Endothelial cell of umbilical vein (primary cell): Measurements from ENCODE around the gene PARP6. TPM values are rescaled to one million over a fixed set of nuclear protein-coding genes. Genes with fewer than 3 reads are reported as not detected.

ENCODE experiments used
- BruUV-seq: library from RNA; stranded (reverse); fragments of 400-500 nt; replicated peaks from 2 replicates; lab custom pipeline; 2021; lab: Mats Ljungman, UMichigan
- CTCF ChIA-PET: fragments of 300-600, 350-600 bp; sonication (Branson Sonifier 250); formaldehyde crosslinking; loops from one replicate; lab custom pipeline; 2021; ENCODE audit warnings: antibody characterized with exemption, inconsistent platforms; lab: Charles Lee
- POLR2A ChIA-PET: fragments of 300-600, 350-600 bp; sonication (Branson Sonifier 250); formaldehyde crosslinking; loops from one replicate; lab custom pipeline; 2021; ENCODE audit warnings: antibody characterized with exemption, inconsistent platforms; lab: Charles Lee
- DNase-seq: peaks from one replicate; pipeline ENCODE4 v3.0.0-alpha.2; 2011; ENCODE audit warnings: low read depth, low spot score
- FAIRE-seq: peaks from 2 replicates; lab custom pipeline; 2011; peaks lifted over from hg19 to GRCh38; lab: Jason Lieb, UNC
- H2AFZ ChIP-seq: 2 replicates; pipeline ENCODE4 v1.6.0; 2012; ENCODE audit warnings: low read depth, low read length, control low read depth, inconsistent platforms
- H3K27ac ChIP-seq: 2 replicates; pipeline ENCODE4 v1.5.1; 2011; ENCODE audit warnings: low read depth, mild to moderate bottlenecking, control low read depth, low read length, moderate library complexity; ENCODE audit not compliant: insufficient read depth
- H3K27me3 ChIP-seq, 2 experiments: 2 replicates each; pipeline versions ENCODE4 v1.6.0 to v1.6.1; 2011; ENCODE audit warnings: low read length in 2 of 2, mixed read lengths in 1 of 2; ENCODE audit not compliant: control insufficient read depth in 2 of 2, insufficient read depth in 2 of 2
- H3K36me3 ChIP-seq, 2 experiments: 2 replicates in 1 of 2; 3 replicates in 1 of 2; pipeline ENCODE4 v1.5.1; 2011; ENCODE audit warnings: low read length in 2 of 2, mild to moderate bottlenecking in 1 of 2, moderate library complexity in 1 of 2; ENCODE audit not compliant: control insufficient read depth in 2 of 2, insufficient read depth in 2 of 2; ENCODE audit errors: extremely low read depth in 1 of 2
- H3K4me1 ChIP-seq: 3 replicates; pipeline ENCODE4 v1.5.1; 2011; ENCODE audit warnings: mild to moderate bottlenecking, low read length; ENCODE audit not compliant: control insufficient read depth, insufficient read depth; ENCODE audit errors: extremely low read depth
- H3K4me2 ChIP-seq: 2 replicates; pipeline ENCODE4 v1.6.1; 2011; ENCODE audit warnings: low read length, control low read depth, mixed read lengths; ENCODE audit not compliant: insufficient read depth
- H3K4me3 ChIP-seq, 3 experiments: fragments of 200-600 bp in 1 of 3; sonication (generic), shearing (Covaris generic) in 1 of 3; replicated peaks in 1 of 3; 2 replicates each; pipeline ENCODE4 v1.5.1; 2011 to 2016; ENCODE audit warnings: control low read depth in 3 of 3, low read length in 3 of 3, mild to moderate bottlenecking in 2 of 3, inconsistent platforms in 1 of 3, low read depth in 1 of 3, moderate library complexity in 1 of 3; ENCODE audit not compliant: insufficient read depth in 1 of 3
- H3K79me2 ChIP-seq: 2 replicates; pipeline ENCODE4 v1.6.0; 2012; ENCODE audit warnings: low read length, inconsistent platforms; ENCODE audit not compliant: control insufficient read depth, insufficient read depth
- H3K9ac ChIP-seq: replicated peaks from 2 replicates; pipeline ENCODE3; 2011; ENCODE audit warnings: low read length, control low read depth; ENCODE audit not compliant: insufficient read depth; ENCODE audit errors: extremely low read depth
- H3K9me1 ChIP-seq: replicated peaks from 3 replicates; pipeline ENCODE4 v1.6.0; 2011; ENCODE audit warnings: mild to moderate bottlenecking, low read length; ENCODE audit not compliant: control insufficient read depth, insufficient read depth; ENCODE audit errors: extremely low read depth
- H3K9me3 ChIP-seq: replicated peaks from 2 replicates; pipeline ENCODE4 v1.5.1; 2012; ENCODE audit warnings: low read length, inconsistent platforms; ENCODE audit not compliant: control insufficient read depth, insufficient read depth
- H4K20me1 ChIP-seq: replicated peaks from 2 replicates; pipeline ENCODE3; 2011; ENCODE audit warnings: mild to moderate bottlenecking, low read length; ENCODE audit not compliant: control insufficient read depth, insufficient read depth; ENCODE audit errors: extremely low read depth
- CTCF ChIP-seq, 2 donors: IDR thresholded peaks; 1 replicate in 1 of 2; 2 replicates in 1 of 2; pipeline ENCODE4 v1.5.1; 2011; ENCODE audit warnings: low read length in 2 of 2, mild to moderate bottlenecking in 2 of 2, moderate library complexity in 2 of 2, control low read depth in 1 of 2, inconsistent platforms in 1 of 2, low read depth in 1 of 2; ENCODE audit not compliant: insufficient read depth in 1 of 2; ENCODE audit errors: extremely low read depth in 1 of 2
- EZH2 ChIP-seq: IDR thresholded peaks from 2 replicates; pipeline ENCODE4 v1.6.1; 2012; ENCODE audit warnings: borderline replicate concordance, low read depth, mild to moderate bottlenecking, moderate library complexity, low read length, inconsistent platforms; ENCODE audit not compliant: severe bottlenecking
- FOS ChIP-seq: IDR thresholded peaks from 2 replicates; pipeline ENCODE4 v1.6.1; 2011; ENCODE audit warnings: mild to moderate bottlenecking, low read length, moderate library complexity, borderline replicate concordance; ENCODE audit not compliant: insufficient read depth
- GATA2 ChIP-seq: IDR thresholded peaks from 2 replicates; pipeline ENCODE4 v1.7.0; 2011; ENCODE audit warnings: low read depth, mild to moderate bottlenecking, moderate library complexity, mixed read lengths, low read length; ENCODE audit not compliant: insufficient read length, insufficient read depth
- MYC ChIP-seq: IDR thresholded peaks from one replicate; pipeline ENCODE4 v1.6.1; 2011; ENCODE audit warnings: mild to moderate bottlenecking, low read depth, low read length
- POLR2A ChIP-seq: IDR thresholded peaks from 2 replicates; pipeline ENCODE4 v1.6.1; 2012; ENCODE audit warnings: low read depth, mild to moderate bottlenecking, control low read depth, low read length
- POLR2AphosphoS5 ChIP-seq: IDR thresholded peaks from 2 replicates; pipeline ENCODE4 v1.6.1; 2012; ENCODE audit warnings: low read depth, mild to moderate bottlenecking, control low read depth, low read length, moderate library complexity; ENCODE audit not compliant: insufficient read depth
- dilution Hi-C: fragments of 300-500 bp; cut with MboI; formaldehyde crosslinking; loops from one replicate; pipeline ENCODE4 v1.15.0; 2019; ENCODE audit warnings: low sequenced_read_pairs; ENCODE audit not compliant: extremely low pct_ligation_motif_present
- intact Hi-C: fragments of 100-400 bp; cut with micrococcal nuclease; formaldehyde crosslinking; loops from one replicate; pipeline ENCODE4 v1.10.0; 2022
- polyA plus RNA-seq, 4 experiments: library from polyadenylated mRNA; depleted of rRNA in 3 of 4; stranded (reverse) in 3 of 4; unstranded in 1 of 4; fragments of >200 nt; gene quantifications; 2 replicates each; pipeline versions ENCODE4 v1.2.1 to v1.2.3, GENCODE V29; 2011 to 2012; ENCODE audit warnings: missing spikeins in 1 of 4
- total RNA-seq: library from RNA; stranded (reverse); gene quantifications from 2 replicates; pipeline ENCODE4 v1.2.3, GENCODE V29; 2021

PARP6 gene
- total and polyA plus RNA-seq, 2 donors (not counting 3 experiments of a cell fraction or from before 2014, with no cell fraction given), result 41.1 to 53.3 TPM

- H3K4me1 ChIP-seq, result peaks cover 8% of the 10 kb centered on the region
- no peak for FAIRE-seq
- H2AFZ ChIP-seq, result no peak overlapping the region
- TF ChIP-seq EZH2 (no peak), CTCF (IDR thresholded peaks at IDR 0.05; ENCODE audit: extremely low read depth in 1 of 2, insufficient read depth in 1 of 2, low read depth in 1 of 2, low read length in 2 of 2) (no peak), POLR2A (no peak), GATA2 (no peak), FOS (no peak), MYC (no peak), POLR2AphosphoS5 (no peak)
- no peaks in the 10 kb centered on the region for H3K9me3 ChIP-seq
- CTCF ChIA-PET, result interaction anchor here (1.0 kb wide), 1 partner anchor 21 kb away, joined by 3 read pairs; no protein-coding TSS in a partner anchor
- peaks cover 65 to 70% of the 10 kb centered on the region in 2 experiments for H3K36me3 ChIP-seq
- no peak overlapping the region for H3K9ac ChIP-seq
- H3K79me2 ChIP-seq, result peaks cover 13% of the 10 kb centered on the region
- no peak overlapping the region for H3K4me3 ChIP-seq
- H4K20me1 ChIP-seq, result no peaks in the 10 kb centered on the region
- POLR2A ChIA-PET, result no interaction called here
- dilution Hi-C loops, result no loop called here
- BruUV-seq, result TSS peak; percentile 4
- H3K27ac ChIP-seq, result no peak overlapping the region
- no peaks in the 10 kb centered on the region for H3K27me3 ChIP-seq
- intact Hi-C loops, result no loop called here
- DNase-seq, result no peak
- no peaks in the 10 kb centered on the region for H3K9me1 ChIP-seq
- no peak overlapping the region for H3K4me2 ChIP-seq
Observed at GRCh38 chr15:72206677-72207000, 65.7 kb downstream of the PARP6 start.
